Stimulated activated CD8-positive, alpha-beta memory T cell treated with anti-CD3 and anti-CD28 coated beads, Interleukin-2, amount 100 ng/mL, for 1 hour (primary cell): ENCODE data around the gene SORBS2.
"Not testable (repeated sequence)": the region's sequence is repeated elsewhere in the genome, so short reads cannot be mapped to it uniquely, and the experiment has no call there.

ENCODE experiments used
- DNase-seq, 2 donors: peaks; one replicate each; pipeline ENCODE4 v3.0.0-alpha.2; 2020; ENCODE audit warnings: low read depth in 2 of 2

SORBS2 gene

DNA sequence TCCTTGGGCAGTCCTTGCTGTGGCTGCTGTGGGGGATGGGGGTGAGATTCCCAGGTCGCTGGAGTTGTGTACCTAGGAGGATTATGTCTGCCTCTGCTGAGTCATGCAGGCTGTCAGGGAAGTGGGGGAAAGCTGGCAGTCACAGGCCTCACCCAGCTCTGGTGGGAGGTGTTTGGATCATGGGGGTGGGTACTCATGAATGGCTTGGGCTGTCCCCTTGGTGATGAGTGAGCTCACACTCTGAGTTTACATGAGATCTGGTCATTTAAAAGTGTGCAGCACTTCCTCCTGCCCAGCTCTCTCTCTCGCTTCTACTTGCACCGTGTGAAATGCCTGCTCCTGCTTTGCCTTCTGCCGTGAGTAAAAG is 252.1 kb downstream of the SORBS2 start:
- DNase-seq: no peak

DNA sequence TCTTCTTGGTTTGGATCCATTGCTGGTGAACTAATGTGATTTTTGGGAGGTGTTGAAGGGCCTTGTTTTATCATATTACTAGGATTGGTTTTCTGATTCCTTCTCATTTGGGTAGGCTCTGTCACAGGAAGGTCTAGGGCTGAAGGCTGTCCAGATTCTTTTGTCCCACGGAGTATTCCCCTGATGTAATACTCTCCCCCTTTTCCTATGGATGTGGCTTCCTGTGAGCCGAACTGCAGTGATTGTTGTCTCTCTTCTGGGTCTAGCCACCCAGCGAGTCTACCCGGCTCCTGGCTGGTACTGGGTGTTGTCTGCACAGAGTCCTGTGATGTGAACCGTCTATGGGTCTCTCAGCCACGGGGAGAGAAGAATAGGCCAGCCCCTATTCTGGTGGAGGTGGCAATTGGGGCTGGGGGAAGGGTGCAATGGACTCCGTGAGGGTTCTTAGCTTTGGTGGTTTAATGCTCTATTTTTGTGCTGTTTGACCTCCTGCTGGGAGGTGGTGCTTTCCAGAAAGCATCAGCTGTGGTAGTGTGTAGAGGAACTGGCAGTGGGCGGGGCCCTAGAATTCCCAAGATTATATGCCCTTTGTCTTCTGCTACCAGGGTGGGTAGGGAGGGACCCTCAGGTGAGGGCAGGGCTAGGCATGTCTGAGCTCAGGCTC is 252.6 kb downstream of the SORBS2 start:
- not testable (repeated sequence) for DNase-seq

- no peak for DNase-seq
These were observed 257.4 kb downstream of the SORBS2 start for GRCh38 chr4:185554365-185555126.

- DNase-seq: no peak
These were observed 259.7 kb downstream of the SORBS2 start for GRCh38 chr4:185552254-185552653.

DNA sequence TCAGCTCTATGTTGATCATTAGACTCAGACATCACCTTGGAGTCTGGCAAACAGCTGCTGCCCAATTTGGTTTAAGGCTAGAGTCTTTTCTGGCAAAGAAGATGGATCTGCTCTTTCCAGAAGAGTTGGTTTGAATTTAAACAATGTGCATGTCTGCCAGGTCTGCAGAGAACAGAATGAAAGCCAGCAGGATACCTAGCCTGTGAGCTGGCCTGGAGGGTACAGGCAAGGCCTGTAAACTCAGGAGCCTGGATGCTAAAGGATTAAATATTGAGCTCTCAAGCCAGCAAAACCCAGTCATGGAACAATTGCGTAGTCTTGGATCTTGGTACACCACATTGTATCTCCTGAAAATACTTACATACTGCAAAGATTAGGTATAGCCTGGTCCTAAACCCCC is 261.1 kb downstream of the SORBS2 start:
- DNase-seq: no peak

DNA sequence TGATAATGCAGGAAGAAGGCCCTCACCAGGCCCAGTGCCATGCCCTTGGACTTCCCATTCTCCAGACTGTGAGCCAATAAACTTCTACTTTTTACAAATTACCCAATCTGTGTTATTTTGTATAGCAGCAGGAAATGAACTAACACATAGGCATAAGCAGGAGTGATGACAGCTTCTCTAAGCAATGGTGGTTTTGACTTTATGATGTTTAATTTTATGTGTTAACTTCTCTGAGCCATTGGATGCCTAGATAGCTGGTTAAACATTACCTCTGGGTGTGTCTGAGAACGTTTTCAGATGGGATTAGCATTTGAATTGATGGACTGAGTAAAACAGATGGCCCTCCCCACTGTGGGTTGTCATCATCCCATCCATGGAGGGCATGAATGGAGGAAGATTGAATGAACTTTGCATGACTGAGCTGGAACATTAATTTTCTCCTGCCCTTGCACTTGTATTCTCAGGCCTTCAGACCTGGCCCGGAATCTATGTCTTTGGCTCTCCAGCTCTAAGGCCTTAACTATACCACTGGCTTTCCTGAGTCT is 262.8 kb downstream of the SORBS2 start:
- DNase-seq: no peak

DNA sequence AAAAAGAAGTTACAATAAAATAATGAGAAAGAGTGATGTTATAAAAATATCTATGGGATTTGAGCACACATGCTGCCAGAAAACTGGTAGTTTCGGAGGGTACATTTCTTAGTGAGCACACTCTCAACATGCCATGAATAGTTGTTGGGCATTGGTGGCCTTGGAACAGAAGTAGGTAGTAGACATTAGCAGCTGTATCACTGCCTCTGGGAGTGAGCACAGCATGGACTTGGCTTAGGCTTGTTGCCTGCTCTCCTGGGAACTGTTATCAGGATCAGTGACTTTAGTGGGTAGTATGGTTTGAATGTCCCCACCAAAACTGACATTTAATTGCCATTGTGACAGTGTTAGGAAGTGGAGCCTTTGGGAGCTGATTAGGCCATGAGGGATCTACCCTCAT is 263.4 kb downstream of the SORBS2 start:
- DNase-seq: no peak

- DNase-seq: no peak
These were observed 265.7 kb downstream of the SORBS2 start for GRCh38 chr4:185546335-185546734.

DNA sequence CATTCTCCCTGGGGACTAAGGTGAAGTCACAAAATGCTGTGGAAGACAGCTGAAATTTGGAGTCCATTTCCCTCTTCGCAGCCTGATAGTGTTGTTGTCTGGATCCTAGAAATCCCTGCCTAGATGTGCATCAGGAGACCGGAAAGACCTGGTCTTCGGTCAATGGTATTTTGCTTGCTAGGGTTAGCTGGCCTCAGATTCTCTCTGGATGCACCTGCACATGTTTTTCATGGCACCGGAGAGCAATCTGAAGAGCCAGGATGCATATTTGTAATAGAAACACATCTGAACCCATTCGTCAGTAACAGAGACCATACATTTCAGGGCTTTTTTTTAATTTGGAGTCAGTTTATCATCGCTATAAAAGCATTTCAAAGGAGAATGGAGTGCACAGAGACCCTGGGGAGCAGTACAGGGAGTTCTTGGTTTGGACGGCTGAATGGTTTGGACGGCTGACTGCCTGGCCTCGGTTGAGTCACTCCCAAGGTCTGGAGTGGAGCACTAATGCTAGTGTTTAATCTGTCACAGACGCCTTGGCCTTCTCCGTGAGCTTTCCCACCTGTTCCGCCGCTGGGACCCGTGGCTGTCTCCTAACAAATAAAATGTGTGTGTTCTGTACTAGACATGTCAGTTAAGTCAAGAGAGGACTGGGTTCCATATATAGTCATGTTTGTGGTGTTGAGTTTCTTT is 269.2 kb downstream of the SORBS2 start:
- DNase-seq: no peak

DNA sequence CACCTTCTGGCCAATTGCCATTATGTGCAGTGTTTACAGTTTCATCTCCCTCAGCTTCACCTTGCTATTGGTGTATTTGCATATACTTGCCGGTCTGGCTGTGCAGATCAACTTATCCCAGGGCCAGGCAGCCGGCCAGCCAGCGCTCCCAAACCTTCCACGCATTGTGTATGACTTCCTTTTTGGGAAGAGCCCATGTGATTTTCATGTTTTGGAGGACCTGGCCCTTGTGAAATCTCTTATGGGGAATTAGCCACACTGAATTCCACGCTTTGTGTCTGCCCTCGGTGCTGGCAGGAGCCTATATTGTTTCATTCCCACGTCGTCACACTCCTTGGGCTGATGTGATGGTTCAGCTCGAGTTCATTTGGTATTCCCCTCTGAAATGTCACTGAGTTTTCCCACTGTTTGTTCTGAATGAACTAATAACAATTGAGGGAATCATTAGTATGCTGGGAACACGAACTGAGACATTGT is 270.7 kb downstream of the SORBS2 start:
- DNase-seq: no peak

- DNase-seq: no peak
These were observed 271.4 kb downstream of the SORBS2 start for GRCh38 chr4:185540487-185541120.

- DNase-seq: no peak
These were observed 272.0 kb downstream of the SORBS2 start for GRCh38 chr4:185540040-185540439.

GRCh38 chr4:185538806-185539205 is 273.2 kb downstream of the SORBS2 start:
- DNase-seq: no peak

DNA sequence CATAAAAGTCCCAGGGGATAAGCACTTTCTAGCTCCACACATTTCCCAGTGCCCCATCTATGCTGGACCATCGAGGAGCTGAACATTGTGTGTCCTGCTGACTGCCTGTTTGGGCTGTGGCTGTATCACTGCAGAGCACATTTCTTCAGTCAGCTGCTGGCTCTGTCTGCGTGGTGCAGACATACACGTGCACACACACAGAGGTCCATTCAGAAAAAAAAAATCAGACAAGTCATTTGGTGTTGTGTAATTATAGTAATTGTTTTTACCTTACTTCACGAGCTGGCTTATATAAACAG is 275.6 kb downstream of the SORBS2 start:
- no peak for DNase-seq

GRCh38 chr4:185535612-185536410 is 276.2 kb downstream of the SORBS2 start:
- no peak for DNase-seq
